Measurements from ENCODE around the gene THY1.

- TF ChIP-seq CTCF (IDR thresholded peaks at IDR 0.05) (peak; percentile 52 to 97 (median 88)), POLR2A (IDR thresholded peaks at IDR 0.05) (peak in 1 of 2 donors; percentile 81)
These were observed 41.6 kb downstream of the THY1 start, which contains the start of gene USP2 for GRCh38 chr11:119381181-119381988.

All from thyroid gland (tissue), 4 donors.